ENCODE measurements around the gene S1PR2.
"Not testable (repeated sequence)": the region's sequence is repeated elsewhere in the genome, so short reads cannot be mapped to it uniquely, and the experiment has no call there.

The S1PR2 gene

GRCh38 chr19:10184636-10185035, 46.5 kb downstream of the S1PR2 start:
- DNase-seq, result no peak

GRCh38 chr19:10183926-10184325, 47.2 kb downstream of the S1PR2 start:
- DNase-seq, result no peak

GRCh38 chr19:10182847-10183246, 48.3 kb downstream of the S1PR2 start:
- DNase-seq, result no peak

DNA sequence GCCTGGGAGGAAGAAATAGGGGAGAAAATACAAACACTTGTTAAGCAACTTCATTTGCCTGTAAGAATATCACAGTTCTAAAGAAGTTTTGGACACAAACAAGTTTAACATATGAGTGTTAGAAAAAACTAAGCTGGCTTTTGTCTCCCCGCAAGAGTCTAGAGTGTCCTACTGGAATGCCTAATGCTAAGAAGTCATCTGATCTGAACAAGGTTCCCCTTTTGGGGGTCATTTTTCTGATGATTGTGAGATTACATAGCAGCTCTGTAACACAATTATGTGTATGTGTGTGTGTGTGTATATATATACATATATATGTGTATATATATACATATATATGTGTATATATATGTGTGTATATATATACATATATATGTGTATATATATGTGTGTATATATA, 49.1 kb downstream of the S1PR2 start:
- DNase-seq, result no peak

DNA sequence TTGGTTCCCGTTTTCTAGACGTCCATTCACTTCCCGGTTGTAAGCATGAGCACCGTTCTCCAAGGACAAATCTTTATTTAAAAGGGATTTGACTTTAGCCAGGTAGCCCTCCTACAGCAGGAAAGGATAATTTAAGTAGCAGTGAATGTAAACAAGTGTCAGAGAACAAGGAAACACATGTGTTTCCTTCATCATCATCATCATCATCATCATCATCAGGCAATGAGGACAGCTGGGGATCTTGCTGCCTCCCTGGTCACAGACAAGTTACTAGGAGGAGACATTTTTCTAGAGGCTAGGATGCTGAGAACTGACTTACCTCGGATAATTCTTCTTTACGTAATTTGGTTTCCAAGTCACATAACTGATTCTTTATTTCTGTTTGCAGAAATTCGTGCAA, 50.7 kb downstream of the S1PR2 start:
- DNase-seq, result no peak

GRCh38 chr19:10180024-10180423, 51.1 kb downstream of the S1PR2 start:
- not testable (repeated sequence) for DNase-seq

GRCh38 chr19:10173527-10173926, 57.6 kb downstream of the S1PR2 start:
- DNase-seq, result no peak

Measured in CD4-positive, alpha-beta T cell treated with Interleukin-1 beta for 1 hour (primary cell).